Activated naive CD8-positive, alpha-beta T cell (primary cell): ENCODE results near the gene DDAH1.

ENCODE experiments used
- H3K27ac Mint-ChIP-seq: one replicate; pipeline ENCODE4 v1.8.0; 2021; ENCODE audit warnings: mixed read lengths
- H3K27me3 Mint-ChIP-seq: one replicate; pipeline ENCODE4 v1.8.0; 2021; ENCODE audit warnings: mixed read lengths
- H3K36me3 Mint-ChIP-seq: one replicate; pipeline ENCODE4 v1.8.0; 2021; ENCODE audit warnings: mixed read lengths
- H3K4me1 Mint-ChIP-seq: one replicate; pipeline ENCODE4 v1.8.0; 2021; ENCODE audit warnings: low read depth, mixed read lengths
- H3K4me3 Mint-ChIP-seq: one replicate; pipeline ENCODE4 v1.8.0; 2021; ENCODE audit warnings: mild to moderate bottlenecking, mixed read lengths
- H3K9me3 Mint-ChIP-seq: one replicate; pipeline ENCODE4 v1.8.0; 2021; ENCODE audit warnings: low read depth, mixed read lengths

DDAH1 gene

DNA sequence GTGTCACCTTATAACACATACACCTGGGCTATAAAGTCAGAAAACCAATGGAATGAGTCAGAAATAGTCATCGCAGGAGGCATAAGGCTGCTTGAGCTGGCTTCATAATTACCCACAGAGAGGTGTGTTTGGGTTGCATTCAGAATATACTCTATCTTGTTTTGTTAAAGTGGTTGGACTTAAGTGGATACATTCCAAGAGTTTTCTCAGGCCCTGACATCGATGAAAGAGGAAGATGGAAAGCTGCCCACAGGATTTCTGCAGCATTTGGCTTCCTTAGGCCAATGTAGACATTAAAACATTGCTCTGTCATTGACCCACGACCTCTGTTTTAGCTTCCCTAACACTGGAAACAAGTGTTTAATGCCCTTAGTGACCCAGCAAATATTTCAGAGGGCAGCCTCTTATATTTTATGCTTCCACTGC is 169.9 kb downstream of the DDAH1 start:
- peaks cover 33% of the 10 kb centered on the region for H3K4me1 Mint-ChIP-seq
- no peak overlapping the region for H3K27ac Mint-ChIP-seq
- H3K4me3 Mint-ChIP-seq: no peak overlapping the region
- H3K27me3 Mint-ChIP-seq: no peaks in the 10 kb centered on the region
- no peaks in the 10 kb centered on the region for H3K9me3 Mint-ChIP-seq
- peaks cover 3% of the 10 kb centered on the region for H3K36me3 Mint-ChIP-seq

DNA sequence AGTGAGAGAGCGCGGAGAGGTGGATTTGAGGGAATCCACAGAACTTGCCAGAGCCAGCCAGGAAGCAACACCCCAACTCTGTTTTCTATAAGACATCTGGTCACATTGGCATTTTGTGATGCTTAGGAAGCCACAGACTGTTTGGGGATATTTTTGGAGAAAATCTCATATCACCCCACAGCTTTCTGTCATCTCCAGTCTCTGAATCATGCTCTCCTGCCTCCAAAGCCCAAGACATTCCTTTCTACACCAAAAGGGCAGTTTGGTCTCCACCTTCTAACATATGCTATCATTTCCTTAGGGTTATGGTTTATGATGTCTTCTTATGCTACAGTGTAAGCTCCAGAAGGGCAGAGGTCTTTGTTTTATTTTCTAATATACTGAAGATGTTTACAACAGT is 174.1 kb downstream of the DDAH1 start:
- Mint-ChIP-seq H3K4me3 (no peak overlapping the region), H3K4me1 (peaks cover 13% of the 10 kb centered on the region), H3K27ac (no peak overlapping the region), H3K36me3 (peaks cover 3% of the 10 kb centered on the region), H3K9me3 (no peaks in the 10 kb centered on the region), H3K27me3 (peaks cover 3% of the 10 kb centered on the region)

DNA sequence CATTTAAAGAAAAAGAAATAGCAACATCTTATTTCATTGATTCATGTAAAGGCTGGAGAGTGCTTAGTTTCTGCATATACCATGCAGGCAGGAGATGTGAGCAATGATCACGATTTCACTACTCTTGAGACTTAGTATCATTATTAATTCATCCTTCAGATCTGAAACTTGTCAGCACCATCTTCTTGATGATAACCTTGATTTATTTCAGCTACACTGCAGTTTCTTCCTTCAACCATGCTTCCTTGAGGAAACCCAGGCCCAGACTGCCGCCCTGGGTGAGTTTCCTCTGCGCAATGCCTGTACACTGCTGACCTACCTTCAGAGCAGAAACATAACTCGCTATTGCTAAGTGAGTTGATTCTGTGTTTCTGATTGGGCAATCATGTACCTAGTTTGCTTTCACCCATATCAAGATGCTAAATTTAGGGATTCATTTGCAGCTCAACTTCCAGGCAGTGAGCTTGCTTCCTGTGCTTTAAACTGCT is 175.1 kb downstream of the DDAH1 start:
- peak overlapping the region; percentile 31 for H3K27ac Mint-ChIP-seq
- H3K36me3 Mint-ChIP-seq: peaks cover under 1% of the 10 kb centered on the region
- H3K4me1 Mint-ChIP-seq: peaks cover 8% of the 10 kb centered on the region
- peaks cover 3% of the 10 kb centered on the region for H3K27me3 Mint-ChIP-seq
- no peak overlapping the region for H3K4me3 Mint-ChIP-seq
- H3K9me3 Mint-ChIP-seq: no peaks in the 10 kb centered on the region

DNA sequence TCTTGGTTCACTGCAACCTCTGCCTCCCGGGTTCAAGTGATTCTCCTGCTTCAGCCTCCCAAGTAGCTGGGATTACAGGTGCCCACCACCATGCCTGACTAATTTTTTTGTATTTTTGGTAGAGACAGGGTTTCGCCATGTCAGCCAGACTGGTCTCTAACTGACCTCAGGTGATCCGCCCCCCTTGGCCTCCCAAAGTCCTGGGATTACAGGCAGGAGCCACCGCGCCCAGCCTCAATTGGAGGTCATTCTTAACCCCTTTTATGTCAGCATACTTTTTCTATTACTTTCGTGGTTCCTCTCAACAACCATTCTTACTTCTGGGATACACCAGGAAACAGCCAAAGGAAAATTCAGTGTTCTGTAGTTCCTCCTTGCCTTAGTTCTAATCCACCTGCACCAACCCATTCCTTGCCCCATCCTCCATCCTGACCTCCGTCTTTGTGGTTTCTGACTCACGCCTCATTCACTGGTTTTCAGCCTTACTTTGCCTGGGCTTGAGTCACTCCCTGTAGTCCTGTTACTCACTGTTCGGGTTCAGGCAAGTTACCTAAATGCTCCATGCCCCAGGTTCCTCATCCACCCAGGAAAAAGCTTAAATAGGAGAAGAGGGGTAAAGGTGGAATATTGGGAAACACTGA is 175.6 kb downstream of the DDAH1 start:
- H3K36me3 Mint-ChIP-seq: no peaks in the 10 kb centered on the region
- no peak overlapping the region for H3K4me3 Mint-ChIP-seq
- H3K4me1 Mint-ChIP-seq: peaks cover 4% of the 10 kb centered on the region
- H3K27ac Mint-ChIP-seq: peak overlapping the region; percentile 31
- no peaks in the 10 kb centered on the region for H3K9me3 Mint-ChIP-seq
- H3K27me3 Mint-ChIP-seq: peaks cover 3% of the 10 kb centered on the region

DNA sequence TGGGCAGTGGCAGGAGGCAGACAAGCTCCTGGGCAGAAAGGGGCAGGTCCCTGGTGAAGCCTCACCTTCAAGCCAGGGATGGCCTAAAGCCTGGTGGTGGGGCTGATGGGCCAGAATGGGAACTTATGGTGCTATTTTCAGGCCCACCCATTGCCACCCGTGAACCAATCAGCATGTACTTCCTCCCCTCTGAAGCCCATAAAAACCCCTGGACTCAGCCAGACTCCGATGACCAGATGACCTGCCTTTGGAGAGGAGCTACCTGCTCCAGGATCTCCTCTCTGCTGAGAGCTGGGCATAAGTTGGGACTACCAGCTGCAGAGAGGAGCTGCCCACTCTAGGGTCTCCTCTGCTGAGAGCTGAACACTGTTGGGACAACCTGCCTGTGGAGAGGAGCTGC is 180.8 kb downstream of the DDAH1 start:
- H3K4me1 Mint-ChIP-seq: peaks cover 3% of the 10 kb centered on the region
- H3K9me3 Mint-ChIP-seq: no peaks in the 10 kb centered on the region
- no peak overlapping the region for H3K27ac Mint-ChIP-seq
- H3K36me3 Mint-ChIP-seq: no peaks in the 10 kb centered on the region
- no peak overlapping the region for H3K4me3 Mint-ChIP-seq
- no peaks in the 10 kb centered on the region for H3K27me3 Mint-ChIP-seq

DNA sequence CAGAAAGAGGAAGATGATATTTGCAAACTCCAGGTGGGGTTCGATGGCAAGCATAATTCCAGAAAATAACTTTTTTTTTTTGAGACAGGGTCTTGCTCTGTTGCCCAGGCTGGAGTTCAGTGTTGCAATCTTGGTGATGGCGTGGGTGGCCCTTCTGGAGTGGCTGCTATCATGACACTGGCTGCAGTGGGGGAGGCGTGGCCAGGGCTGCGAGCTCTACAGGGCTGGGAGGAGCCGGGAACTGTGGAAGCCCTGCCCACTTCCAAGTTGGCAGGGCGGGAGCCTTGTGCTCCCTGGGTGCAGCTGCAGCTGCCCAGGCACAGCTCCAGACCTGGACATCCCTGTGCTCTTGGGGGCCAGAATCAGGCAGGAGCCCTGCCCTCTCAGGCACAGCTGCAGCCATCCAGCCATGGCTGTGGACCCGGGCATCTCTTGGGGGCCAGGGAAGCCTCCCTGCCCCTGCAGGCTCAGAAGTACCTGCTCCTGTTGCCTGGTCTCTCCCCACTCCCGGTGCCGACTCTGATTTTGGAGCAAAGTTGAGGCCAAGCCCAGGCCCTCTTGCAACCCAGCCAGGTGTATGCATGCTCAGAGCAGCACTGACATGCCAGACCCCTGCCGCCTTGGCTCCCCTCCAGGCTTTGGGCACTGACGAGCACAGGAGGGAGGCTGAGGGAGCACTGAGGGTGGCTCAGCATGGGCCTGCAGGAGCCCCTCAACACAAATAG is 181.3 kb downstream of the DDAH1 start:
- Mint-ChIP-seq H3K4me1 (peaks cover 9% of the 10 kb centered on the region), H3K27ac (no peak overlapping the region), H3K9me3 (no peaks in the 10 kb centered on the region), H3K27me3 (no peaks in the 10 kb centered on the region), H3K4me3 (no peak overlapping the region), H3K36me3 (no peaks in the 10 kb centered on the region)

DNA sequence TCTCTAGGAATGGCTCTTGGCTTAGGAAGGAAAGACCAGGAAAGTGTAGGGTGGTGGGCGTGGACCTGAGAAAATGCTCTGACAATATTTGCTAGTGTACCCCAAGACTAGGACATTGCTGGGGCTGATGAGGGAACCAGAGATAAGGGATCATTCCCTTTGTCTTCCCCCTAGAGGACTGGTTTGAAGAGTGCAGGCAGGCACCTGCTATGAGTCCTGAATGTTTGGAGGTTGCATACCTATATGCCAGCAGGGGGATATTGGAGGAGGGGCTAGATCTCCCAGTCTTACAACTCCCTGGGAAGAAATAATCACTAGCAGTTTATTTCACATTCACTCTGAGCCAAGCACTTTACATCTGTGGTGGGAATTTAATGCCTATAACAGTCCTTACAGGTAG is 182.5 kb downstream of the DDAH1 start:
- Mint-ChIP-seq H3K27me3 (no peaks in the 10 kb centered on the region), H3K27ac (no peak overlapping the region), H3K4me3 (no peak overlapping the region), H3K36me3 (no peaks in the 10 kb centered on the region), H3K4me1 (peaks cover 11% of the 10 kb centered on the region), H3K9me3 (no peaks in the 10 kb centered on the region)

DNA sequence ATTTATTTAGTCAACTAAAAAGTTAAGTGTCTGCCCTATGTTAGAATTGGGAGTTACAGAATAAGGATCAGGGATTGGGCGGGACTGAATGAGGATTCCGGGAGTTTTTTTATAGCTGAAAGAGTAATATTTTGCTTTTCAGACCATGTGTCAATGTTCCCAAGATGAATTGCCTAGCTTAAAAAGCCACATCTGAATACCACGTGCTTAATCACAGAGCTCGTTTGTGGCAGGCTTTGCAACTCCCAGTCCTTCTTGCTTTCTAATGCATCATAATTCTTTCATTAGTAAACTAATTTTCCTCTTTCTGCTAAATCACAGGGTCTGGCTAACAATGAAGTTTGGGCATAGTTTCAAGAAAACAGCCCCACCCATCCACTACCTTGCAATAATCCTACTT is 184.3 kb downstream of the DDAH1 start:
- Mint-ChIP-seq H3K9me3 (no peaks in the 10 kb centered on the region), H3K27ac (no peak overlapping the region), H3K4me1 (peaks cover 17% of the 10 kb centered on the region)

DNA sequence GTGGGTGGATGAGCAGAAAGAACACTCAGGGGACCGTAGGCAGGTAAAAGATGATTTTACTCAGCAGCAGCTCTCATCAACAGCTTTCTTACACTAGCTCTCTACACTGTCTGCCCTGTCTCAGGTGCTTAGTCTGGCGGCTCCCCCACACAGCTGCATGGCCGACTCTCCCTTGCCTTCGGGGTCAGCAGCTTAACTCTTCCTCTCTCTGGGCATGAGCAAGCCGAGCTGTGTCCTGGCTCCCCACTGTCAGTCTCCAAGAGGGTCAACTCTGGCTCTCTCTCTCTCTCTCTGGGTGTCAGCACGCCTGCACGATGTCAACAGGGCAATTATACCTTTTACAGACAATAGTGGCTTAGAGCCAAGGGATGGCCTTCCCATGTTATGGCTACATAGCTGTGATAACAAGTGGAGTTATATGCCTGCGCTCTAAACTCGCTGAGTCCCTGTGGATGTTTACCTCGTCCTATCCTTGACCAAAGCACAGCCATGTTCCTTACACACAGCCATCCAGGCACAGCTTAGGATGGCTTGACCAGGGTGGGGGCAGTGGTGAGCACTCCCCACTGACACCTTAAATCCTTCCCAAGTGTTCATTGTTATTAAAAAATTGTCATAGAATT is 185.4 kb downstream of the DDAH1 start:
- H3K27me3 Mint-ChIP-seq: no peaks in the 10 kb centered on the region
- H3K36me3 Mint-ChIP-seq: peaks cover 3% of the 10 kb centered on the region
- H3K4me3 Mint-ChIP-seq: no peak overlapping the region
- H3K4me1 Mint-ChIP-seq: peaks cover 27% of the 10 kb centered on the region
- H3K9me3 Mint-ChIP-seq: no peaks in the 10 kb centered on the region
- H3K27ac Mint-ChIP-seq: no peak overlapping the region

More for the DNA sequence above, 184.3 kb downstream of the DDAH1 start:
- H3K36me3 Mint-ChIP-seq: no peaks in the 10 kb centered on the region
- no peak overlapping the region for H3K4me3 Mint-ChIP-seq
- H3K27me3 Mint-ChIP-seq: no peaks in the 10 kb centered on the region

DNA sequence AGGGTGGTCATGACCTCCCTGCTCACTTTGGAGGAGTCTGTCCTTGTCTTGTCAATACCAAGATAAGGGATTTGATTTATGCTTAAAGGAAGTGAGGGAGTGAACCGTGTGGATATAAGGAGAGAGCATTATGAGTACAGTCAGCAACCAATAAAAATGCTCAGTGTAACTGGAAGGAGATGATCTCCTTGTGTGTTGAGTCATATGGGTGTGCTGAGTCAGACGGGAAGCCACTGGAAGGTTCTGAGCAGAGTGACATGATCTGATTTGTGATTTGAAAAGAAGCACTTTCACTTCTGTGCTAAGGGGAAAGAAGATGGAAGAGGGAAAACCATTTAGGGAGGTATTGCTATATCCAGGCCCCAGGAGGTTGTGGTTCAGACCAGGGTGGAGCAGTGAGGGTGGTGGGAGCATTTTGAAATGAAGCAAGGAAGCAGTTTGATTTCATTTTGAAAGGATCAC is 186.1 kb downstream of the DDAH1 start:
- peaks cover 3% of the 10 kb centered on the region for H3K36me3 Mint-ChIP-seq
- H3K27ac Mint-ChIP-seq: peak overlapping the region; percentile 1
- peak overlapping the region; percentile 12 for H3K4me3 Mint-ChIP-seq
- no peaks in the 10 kb centered on the region for H3K9me3 Mint-ChIP-seq
- no peaks in the 10 kb centered on the region for H3K27me3 Mint-ChIP-seq
- peaks cover 34% of the 10 kb centered on the region for H3K4me1 Mint-ChIP-seq

DNA sequence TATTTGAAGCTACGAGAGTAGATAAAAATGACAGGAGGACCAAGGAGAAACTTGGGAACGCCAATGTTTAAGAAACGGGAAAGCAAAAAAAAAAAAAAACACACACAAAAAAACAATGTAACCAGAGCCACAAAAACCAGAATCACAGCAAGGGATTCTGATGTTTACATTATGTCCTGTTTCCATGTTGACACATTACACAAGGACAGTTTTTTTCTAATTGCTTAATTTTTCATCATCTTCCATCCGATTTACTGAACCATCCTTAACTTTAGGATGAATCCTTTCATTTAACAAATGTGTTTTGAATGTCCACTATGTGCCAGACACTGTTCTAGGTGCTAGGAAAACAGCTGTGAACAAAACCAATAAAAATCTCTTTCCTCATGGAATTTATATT is 187.2 kb downstream of the DDAH1 start:
- no peaks in the 10 kb centered on the region for H3K27me3 Mint-ChIP-seq
- no peak overlapping the region for H3K27ac Mint-ChIP-seq
- peaks cover 45% of the 10 kb centered on the region for H3K4me1 Mint-ChIP-seq
- no peaks in the 10 kb centered on the region for H3K9me3 Mint-ChIP-seq
- H3K4me3 Mint-ChIP-seq: peak overlapping the region; percentile 6
- peaks cover 6% of the 10 kb centered on the region for H3K36me3 Mint-ChIP-seq

DNA sequence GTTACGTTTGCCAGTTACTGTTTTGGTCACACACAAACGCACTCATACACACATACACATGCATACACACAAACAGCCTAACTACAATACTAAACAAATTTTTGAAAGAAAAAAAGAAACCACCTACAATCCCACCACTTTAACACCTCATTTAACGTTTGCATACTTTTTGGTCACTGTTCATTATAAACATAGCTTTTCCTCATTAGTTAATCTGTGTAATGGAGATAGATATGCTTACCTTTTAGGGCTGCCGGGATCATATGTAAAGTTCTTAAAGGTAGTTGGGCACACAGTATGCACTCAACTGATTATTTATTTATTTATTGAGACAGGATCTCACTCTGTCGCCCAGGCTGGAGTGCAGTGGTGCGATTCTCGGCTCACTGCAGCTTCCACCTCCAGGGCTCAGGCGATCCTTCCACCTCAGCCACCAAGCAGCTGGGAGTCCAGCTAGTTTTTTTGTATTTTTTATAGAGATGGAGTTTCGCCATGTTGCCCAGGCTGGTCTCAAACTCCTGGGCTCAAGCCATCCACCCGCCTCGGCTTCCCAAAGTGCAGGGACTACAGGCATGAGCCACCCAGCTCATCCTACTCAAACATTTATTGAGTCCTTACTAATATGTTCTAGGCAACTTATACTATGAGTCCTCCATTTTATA is 187.8 kb downstream of the DDAH1 start:
- H3K36me3 Mint-ChIP-seq: peaks cover 7% of the 10 kb centered on the region
- H3K27ac Mint-ChIP-seq: peak overlapping the region; percentile 75
- H3K9me3 Mint-ChIP-seq: no peaks in the 10 kb centered on the region
- peak overlapping the region; percentile 92 for H3K4me3 Mint-ChIP-seq
- no peaks in the 10 kb centered on the region for H3K27me3 Mint-ChIP-seq
- H3K4me1 Mint-ChIP-seq: peaks cover 48% of the 10 kb centered on the region

DNA sequence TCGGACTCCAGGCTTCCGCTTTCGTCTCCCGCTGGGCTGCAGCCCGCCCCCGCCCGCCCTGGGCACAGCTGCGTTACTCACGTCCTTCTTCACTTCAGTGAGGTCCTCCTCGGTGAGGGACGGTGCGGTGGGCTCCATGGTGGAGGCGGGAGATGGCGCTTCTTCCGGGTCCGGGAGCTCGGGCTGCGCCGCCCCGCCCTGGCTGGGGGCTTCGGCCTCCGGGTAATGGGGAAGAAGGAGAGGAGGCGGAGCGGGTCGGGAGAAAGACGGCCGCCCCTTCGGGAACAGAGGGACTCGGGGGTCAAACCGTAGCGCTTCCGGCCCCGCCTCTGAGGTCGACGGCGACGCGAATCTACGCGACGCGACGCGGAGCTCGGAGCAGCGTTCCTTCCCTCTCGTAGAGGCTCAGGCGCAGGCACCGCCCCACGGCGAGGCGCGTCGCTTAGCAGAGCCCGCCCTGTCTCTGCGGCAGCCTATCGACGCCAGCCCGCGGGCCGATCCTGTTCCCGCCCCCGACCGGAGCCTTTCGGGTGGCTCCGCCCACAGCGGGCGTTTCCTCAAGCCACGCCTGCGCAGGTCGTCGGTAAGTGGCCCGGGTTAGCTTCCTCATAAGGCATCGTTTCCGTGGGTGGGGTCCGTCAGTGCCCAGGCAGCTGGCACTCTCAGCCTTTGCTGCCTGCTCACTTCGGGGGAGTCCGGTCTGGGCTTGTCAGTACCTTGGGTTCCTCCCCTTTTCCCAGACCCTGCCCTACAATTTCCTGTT is 188.6 kb downstream of the DDAH1 start, which contains the start of gene BCL10:
TSS of gene BCL10 (minus strand) at position 418 of the 763 bp plus-strand sequence. CDS start at position 138, 280 bp downstream.
- no peaks in the 10 kb centered on the region for H3K9me3 Mint-ChIP-seq

DNA sequence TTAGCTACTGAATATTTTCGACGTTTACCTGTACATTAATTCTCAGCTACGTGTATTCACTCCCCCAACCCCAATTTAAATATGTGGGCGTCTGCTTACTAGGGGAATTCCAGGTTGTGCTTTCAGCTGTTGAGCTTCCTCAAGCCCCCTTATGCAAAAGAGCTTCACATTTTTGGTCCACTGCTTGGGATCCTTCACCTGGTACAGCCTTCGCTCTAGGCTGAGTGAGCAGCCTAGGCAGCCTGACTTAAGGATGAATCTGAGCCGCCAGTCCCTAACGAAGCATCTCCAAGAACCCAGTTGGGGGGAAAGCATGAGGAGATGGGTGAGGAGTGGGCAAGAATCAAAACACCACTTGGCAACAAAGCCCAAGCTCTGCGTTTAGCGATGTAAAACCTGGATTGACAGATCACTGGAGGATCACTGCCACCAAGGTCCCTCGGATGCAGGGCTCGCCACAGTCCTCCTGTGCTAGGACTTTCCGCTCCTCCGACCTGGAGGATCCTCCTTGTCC is 189.2 kb downstream of the DDAH1 start:
- H3K36me3 Mint-ChIP-seq: peaks cover 7% of the 10 kb centered on the region
- H3K9me3 Mint-ChIP-seq: no peaks in the 10 kb centered on the region
- peak overlapping the region; percentile 97 for H3K27ac Mint-ChIP-seq
- peaks cover 60% of the 10 kb centered on the region for H3K4me1 Mint-ChIP-seq
- peak overlapping the region; percentile 92 for H3K4me3 Mint-ChIP-seq
- H3K27me3 Mint-ChIP-seq: no peaks in the 10 kb centered on the region

More for the DNA sequence above, 188.6 kb downstream of the DDAH1 start, which contains the start of gene BCL10:
- peak within 1 kb of the TSS; percentile 92 for H3K4me3 Mint-ChIP-seq
- H3K27me3 Mint-ChIP-seq: no peaks in the 10 kb centered on the region
- peaks cover 7% of the 10 kb centered on the region for H3K36me3 Mint-ChIP-seq
- H3K4me1 Mint-ChIP-seq: peaks cover 54% of the 10 kb centered on the region
- H3K27ac Mint-ChIP-seq: peak within 1 kb of the TSS; percentile 97
